ENCODE data around the gene ZDHHC24.

Gene ZDHHC24

GRCh38 chr11:66529655-66530054, 16.2 kb downstream of the ZDHHC24 start:
- no peak for ATAC-seq
- no peak for TF ChIP-seq ESRRG (CRISPR knock-in tag; IDR thresholded peaks at IDR 0.05)
- no peak for TF ChIP-seq SNAI2 (CRISPR knock-in tag; IDR thresholded peaks at IDR 0.05)
- TF ChIP-seq RARB (CRISPR knock-in tag; IDR thresholded peaks at IDR 0.05), result no peak
- no peak for TF ChIP-seq ZFP30 (CRISPR knock-in tag; IDR thresholded peaks at IDR 0.05)
- no peak for TF ChIP-seq CREB5 (CRISPR knock-in tag; IDR thresholded peaks at IDR 0.05; ENCODE audit: low read depth)
- no peak for TF ChIP-seq ZNF70 (CRISPR knock-in tag; IDR thresholded peaks at IDR 0.05)
- TF ChIP-seq ZFP3 (CRISPR knock-in tag; IDR thresholded peaks at IDR 0.05), result no peak
- TF ChIP-seq ZNF8 (CRISPR knock-in tag; IDR thresholded peaks at IDR 0.05), result no peak

DNA sequence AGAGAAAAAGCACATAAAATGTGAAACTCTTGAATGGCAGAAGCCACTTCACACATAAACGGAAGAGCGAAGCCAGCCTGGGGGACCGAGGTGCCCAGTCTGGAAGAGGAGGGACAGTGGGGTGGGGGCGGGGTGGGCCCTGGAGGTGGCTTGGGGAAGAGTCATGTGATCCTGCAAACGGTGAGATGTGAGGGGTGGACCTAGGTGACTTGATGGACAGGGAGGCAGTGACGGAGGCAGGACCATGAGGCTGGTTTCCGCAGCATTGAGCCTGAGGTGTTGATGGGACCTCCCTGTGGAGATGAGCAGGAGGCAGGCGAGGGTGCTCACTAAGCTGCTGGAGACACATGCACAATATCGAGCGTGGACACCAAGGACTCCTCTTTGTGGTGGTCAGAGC, 16.8 kb downstream of the ZDHHC24 start:
- no peak for TF ChIP-seq PPARA (CRISPR knock-in tag; IDR thresholded peaks at IDR 0.05; ENCODE audit: borderline replicate concordance)
- TF ChIP-seq, protein P1, sequence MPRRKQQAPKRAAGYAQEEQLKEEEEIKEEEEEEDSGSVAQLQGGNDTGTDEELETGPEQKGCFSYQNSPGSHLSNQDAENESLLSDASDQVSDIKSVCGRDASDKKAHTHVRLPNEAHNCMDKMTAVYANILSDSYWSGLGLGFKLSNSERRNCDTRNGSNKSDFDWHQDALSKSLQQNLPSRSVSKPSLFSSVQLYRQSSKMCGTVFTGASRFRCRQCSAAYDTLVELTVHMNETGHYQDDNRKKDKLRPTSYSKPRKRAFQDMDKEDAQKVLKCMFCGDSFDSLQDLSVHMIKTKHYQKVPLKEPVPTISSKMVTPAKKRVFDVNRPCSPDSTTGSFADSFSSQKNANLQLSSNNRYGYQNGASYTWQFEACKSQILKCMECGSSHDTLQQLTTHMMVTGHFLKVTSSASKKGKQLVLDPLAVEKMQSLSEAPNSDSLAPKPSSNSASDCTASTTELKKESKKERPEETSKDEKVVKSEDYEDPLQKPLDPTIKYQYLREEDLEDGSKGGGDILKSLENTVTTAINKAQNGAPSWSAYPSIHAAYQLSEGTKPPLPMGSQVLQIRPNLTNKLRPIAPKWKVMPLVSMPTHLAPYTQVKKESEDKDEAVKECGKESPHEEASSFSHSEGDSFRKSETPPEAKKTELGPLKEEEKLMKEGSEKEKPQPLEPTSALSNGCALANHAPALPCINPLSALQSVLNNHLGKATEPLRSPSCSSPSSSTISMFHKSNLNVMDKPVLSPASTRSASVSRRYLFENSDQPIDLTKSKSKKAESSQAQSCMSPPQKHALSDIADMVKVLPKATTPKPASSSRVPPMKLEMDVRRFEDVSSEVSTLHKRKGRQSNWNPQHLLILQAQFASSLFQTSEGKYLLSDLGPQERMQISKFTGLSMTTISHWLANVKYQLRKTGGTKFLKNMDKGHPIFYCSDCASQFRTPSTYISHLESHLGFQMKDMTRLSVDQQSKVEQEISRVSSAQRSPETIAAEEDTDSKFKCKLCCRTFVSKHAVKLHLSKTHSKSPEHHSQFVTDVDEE (CRISPR knock-in tag; IDR thresholded peaks at IDR 0.05), result no peak
- TF ChIP-seq ESRRG (CRISPR knock-in tag; IDR thresholded peaks at IDR 0.05), result no peak
- TF ChIP-seq CREB5 (CRISPR knock-in tag; IDR thresholded peaks at IDR 0.05; ENCODE audit: low read depth), result no peak
- TF ChIP-seq ZNF8 (CRISPR knock-in tag; IDR thresholded peaks at IDR 0.05), result no peak
- no peak for TF ChIP-seq ZFP30 (CRISPR knock-in tag; IDR thresholded peaks at IDR 0.05)
- no peak for TF ChIP-seq CSDC2 (CRISPR knock-in tag; IDR thresholded peaks at IDR 0.05)
- TF ChIP-seq ZC3H10 (CRISPR knock-in tag; IDR thresholded peaks at IDR 0.05), result no peak
- TF ChIP-seq TOX (CRISPR knock-in tag; IDR thresholded peaks at IDR 0.05; ENCODE audit: borderline replicate concordance), result no peak
- TF ChIP-seq RARB (CRISPR knock-in tag; IDR thresholded peaks at IDR 0.05), result no peak

GRCh38 chr11:66524304-66525040, 21.4 kb downstream of the ZDHHC24 start:
- no peak for TF ChIP-seq GLIS3 (CRISPR knock-in tag; IDR thresholded peaks at IDR 0.05)
- TF ChIP-seq RARB (CRISPR knock-in tag; IDR thresholded peaks at IDR 0.05), result no peak
- TF ChIP-seq BACH2 (CRISPR knock-in tag; IDR thresholded peaks at IDR 0.05; ENCODE audit: borderline replicate concordance), result no peak
- no peak for TF ChIP-seq PPARA (CRISPR knock-in tag; IDR thresholded peaks at IDR 0.05; ENCODE audit: borderline replicate concordance)
- TF ChIP-seq ZFP30 (CRISPR knock-in tag; IDR thresholded peaks at IDR 0.05), result no peak
- TF ChIP-seq, protein P2, sequence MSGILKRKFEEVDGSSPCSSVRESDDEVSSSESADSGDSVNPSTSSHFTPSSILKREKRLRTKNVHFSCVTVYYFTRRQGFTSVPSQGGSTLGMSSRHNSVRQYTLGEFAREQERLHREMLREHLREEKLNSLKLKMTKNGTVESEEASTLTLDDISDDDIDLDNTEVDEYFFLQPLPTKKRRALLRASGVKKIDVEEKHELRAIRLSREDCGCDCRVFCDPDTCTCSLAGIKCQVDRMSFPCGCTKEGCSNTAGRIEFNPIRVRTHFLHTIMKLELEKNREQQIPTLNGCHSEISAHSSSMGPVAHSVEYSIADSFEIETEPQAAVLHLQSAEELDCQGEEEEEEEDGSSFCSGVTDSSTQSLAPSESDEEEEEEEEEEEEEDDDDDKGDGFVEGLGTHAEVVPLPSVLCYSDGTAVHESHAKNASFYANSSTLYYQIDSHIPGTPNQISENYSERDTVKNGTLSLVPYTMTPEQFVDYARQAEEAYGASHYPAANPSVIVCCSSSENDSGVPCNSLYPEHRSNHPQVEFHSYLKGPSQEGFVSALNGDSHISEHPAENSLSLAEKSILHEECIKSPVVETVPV (CRISPR knock-in tag; IDR thresholded peaks at IDR 0.05), result no peak
- TF ChIP-seq, protein P3, sequence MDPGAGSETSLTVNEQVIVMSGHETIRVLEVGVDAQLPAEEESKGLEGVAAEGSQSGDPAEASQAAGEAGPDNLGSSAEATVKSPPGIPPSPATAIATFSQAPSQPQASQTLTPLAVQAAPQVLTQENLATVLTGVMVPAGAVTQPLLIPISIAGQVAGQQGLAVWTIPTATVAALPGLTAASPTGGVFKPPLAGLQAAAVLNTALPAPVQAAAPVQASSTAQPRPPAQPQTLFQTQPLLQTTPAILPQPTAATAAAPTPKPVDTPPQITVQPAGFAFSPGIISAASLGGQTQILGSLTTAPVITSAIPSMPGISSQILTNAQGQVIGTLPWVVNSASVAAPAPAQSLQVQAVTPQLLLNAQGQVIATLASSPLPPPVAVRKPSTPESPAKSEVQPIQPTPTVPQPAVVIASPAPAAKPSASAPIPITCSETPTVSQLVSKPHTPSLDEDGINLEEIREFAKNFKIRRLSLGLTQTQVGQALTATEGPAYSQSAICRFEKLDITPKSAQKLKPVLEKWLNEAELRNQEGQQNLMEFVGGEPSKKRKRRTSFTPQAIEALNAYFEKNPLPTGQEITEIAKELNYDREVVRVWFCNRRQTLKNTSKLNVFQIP (CRISPR knock-in tag; IDR thresholded peaks at IDR 0.05; ENCODE audit: borderline replicate concordance, low read depth), result no peak
- TF ChIP-seq PATZ1 (CRISPR knock-in tag; IDR thresholded peaks at IDR 0.05; ENCODE audit: borderline replicate concordance), result no peak
- TF ChIP-seq ISL1 (CRISPR knock-in tag; IDR thresholded peaks at IDR 0.05), result no peak
- TF ChIP-seq, protein P1 (CRISPR knock-in tag; IDR thresholded peaks at IDR 0.05), result no peak
- TF ChIP-seq OSR1 (CRISPR knock-in tag; IDR thresholded peaks at IDR 0.05), result no peak
- ATAC-seq, result no peak

More for the DNA sequence above, 16.8 kb downstream of the ZDHHC24 start:
- no peak for ATAC-seq

All from SK-N-SH treated with all-trans-retinoic acid at 6 μM for 48 hours (cell line).